GM19023 (cell line): ENCODE data around the gene SPATA2L.
A peak's percentile ranks its signal among the peaks of the same experiment; 100 is the strongest.
"Not testable (repeated sequence)": the region's sequence is repeated elsewhere in the genome, so short reads cannot be mapped to it uniquely, and the experiment has no call there.

Source experiments
- ATAC-seq: cut with Tn5 transposase; IDR thresholded peaks from one replicate; pipeline ENCODE4 v1.9.1; 2021; ENCODE audit warnings: mild to moderate bottlenecking, moderate library complexity; ENCODE audit not compliant: unreplicated experiment

Gene SPATA2L

DNA sequence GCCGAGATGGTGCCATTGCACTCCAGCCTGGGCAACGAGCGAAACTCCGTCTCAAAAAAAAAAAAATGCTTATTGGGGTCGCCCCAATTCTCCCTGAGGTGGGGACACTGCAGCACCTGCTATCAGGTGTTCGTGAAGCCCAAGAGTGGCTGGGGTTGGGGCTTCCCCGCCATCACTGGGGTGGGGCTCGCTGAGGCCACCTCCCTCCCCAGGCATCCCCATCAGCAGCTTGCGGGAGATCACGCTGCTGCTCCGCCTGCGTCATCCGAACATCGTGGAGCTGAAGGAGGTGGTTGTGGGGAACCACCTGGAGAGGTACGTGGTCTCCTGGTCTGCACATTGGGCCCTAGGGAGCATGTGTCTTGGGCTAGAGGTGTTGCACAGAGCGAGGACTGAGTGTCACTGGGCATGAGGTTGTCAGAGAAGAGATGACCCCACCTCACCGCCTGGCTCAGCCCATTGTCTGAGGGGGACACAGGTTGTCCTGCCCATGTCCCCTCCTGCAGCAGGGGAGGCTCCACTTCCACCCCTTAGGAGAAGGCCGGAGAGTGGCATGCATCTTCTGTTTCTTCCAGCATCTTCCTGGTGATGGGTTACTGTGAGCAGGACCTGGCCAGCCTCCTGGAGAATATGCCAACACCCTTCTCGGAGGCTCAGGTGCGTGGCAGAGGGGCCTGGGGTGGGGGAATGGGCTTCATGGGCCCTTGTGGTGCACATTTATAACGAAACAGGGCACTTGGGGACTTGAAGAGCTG, 10.1 kb downstream of the SPATA2L start:
- no peak for ATAC-seq

DNA sequence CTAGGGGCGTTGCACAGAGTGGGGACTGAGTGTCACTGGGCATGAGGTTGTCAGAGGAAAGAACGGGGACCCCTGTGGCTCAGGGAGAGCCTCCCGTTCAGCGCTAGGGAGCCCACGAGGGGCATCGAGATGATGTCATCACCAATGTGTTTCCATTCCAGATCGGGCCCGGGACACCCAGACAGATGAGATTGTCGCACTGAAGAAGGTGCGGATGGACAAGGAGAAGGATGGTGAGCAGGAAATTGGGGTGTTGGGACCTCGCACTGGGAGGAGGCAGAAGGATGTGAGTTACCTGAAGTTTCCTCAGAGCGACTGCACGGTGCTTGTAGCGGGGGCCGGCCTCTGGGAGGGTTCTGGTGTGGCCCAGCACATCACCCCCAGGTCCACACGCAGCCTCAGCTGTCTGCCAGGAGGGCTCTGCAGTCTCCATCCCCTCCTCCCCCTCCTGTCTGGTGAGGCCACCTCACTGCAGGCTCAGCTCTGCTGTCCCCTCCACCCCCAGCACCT, 11.1 kb downstream of the SPATA2L start:
- ATAC-seq, result no peak

- not testable (repeated sequence) for ATAC-seq
Measured at GRCh38 chr16:89689621-89690020, 11.9 kb downstream of the SPATA2L start.

GRCh38 chr16:89689142-89689541, 12.4 kb downstream of the SPATA2L start:
- no peak for ATAC-seq

- no peak for ATAC-seq
Measured at GRCh38 chr16:89688395-89688794, 13.1 kb downstream of the SPATA2L start.

DNA sequence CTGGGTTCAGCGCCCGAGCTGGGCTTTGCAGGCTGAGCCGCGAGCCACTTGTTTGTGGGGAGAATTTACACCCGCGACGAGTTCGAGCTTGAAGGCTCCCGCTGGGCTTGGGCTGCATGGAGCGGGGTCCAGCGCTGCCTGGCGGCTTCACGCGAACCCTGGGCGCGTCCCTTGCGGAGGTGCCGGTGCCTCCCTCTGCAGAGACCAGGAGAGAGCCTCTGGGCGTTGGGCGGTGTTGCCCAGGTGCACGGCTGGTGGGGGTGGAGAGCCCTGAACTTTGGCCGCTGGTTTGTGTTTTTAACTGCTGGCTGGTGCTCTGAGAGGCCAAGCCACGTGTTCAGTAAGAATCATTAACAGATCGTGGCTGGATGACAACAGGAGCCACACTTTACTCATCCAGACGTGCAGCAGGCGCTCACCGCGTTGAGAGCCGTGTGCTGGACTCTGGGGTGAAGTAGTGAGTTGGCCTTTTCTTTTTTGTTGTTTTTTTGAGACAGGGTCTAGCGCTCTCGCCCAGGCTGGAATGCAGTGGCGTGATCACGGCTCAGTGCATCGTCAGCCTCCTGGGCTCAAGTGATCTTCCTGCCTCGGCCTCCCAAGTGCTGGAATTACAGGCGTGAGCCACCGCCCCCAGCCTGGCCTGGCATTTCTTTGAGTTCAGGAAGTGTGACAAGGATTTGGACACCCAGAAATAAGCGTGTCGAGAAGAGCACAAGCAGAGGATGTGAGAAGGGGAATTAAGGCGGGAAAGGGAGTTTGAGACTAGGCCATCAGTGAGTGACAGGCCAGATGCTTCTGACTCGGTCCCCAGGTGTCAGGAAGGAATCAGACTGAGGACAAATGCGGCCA, 14.2 kb downstream of the SPATA2L start:
- peak; percentile 51 for ATAC-seq

GRCh38 chr16:89686520-89687091, 14.9 kb downstream of the SPATA2L start, which contains the start of gene CDK10:
TSS of gene CDK10 (plus strand) at chr16:89686689. CDS start at chr16:89686711, 22 bp downstream.
- ATAC-seq, result peak; percentile 70

- ATAC-seq, result no peak
Measured at GRCh38 chr16:89685916-89686315, 15.6 kb downstream of the SPATA2L start.

DNA sequence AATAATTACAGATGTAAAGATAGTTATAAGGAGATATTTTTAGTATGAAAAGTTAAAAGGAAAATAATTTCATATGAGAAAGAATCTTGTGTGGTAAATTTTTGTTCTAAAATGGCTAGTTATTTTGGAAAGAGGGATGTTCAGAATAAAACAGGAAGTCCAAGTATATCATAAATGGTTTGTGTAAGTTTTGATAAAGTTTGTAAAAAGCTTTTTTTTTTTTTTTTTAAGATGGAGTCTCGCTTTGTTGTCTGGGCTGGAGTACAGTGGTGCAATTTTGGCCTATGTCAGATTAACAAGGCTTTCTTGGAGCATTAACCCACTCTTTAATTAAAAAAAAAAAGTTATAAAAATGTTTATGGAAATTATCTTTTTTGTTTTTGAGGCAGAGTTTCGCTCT, 23.2 kb downstream of the SPATA2L start:
- ATAC-seq, result no peak

- no peak for ATAC-seq
Measured at GRCh38 chr16:89672177-89672941, 29.1 kb downstream of the SPATA2L start.

DNA sequence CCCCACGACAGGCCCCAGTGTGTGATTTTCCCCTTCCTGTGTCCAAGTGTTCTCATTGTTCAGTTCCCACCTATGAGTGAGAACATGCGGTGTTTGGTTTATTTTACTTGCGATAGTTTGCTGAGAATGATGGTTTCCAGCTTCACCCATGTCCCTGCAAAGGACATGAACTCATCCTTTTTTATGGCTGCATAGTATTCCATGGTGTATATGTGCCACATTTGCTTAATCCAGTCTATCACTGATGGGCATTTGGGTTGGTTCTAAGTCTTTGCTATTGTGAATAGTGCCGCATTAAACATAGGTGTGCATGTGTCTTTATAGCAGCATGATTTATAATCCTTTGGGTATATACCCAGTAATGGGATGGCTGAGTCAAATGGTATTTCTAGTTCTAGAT, 29.9 kb downstream of the SPATA2L start:
- ATAC-seq, result not testable (repeated sequence)

- ATAC-seq, result no peak
Measured at GRCh38 chr16:89670496-89671431, 30.7 kb downstream of the SPATA2L start.

- no peak for ATAC-seq
Measured at GRCh38 chr16:89669755-89670154, 31.8 kb downstream of the SPATA2L start.

DNA sequence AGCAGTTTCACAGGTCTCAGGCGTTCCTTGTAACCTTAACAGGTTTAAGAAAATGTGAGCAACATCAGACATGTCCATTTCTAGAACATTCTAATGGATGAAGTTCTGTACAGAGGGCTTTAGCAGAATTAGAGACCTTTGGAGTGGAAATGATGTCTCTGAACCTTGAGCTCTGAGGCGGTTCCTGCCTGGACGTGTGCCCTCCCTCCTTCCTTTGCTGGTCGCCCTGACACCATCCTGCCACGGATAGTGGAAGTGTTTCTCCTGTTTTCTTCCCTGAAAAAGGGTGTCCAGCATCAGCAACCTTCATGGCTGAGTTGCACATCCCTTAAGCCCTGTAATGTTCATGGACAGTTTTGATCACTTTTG, 32.7 kb downstream of the SPATA2L start:
- ATAC-seq, result no peak

DNA sequence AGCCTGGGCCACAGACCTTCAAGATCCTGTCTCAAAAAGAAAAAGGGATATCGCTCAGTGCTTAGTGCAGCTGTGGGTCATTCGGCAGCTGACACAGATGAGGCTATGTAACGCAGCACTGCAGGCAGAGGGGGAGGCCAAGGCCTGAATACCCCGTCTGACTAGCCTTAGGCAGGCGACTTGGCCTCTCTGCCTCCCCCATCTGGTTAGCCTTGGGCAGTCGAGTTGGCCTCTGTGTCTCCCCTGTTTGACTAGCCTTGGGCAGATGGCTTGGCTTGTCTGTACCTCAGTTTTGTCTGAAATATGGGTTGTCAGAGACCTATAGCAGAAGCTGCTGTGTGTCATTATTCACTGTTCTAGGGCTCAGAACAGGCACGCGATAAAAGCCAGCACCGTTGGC, 33.9 kb downstream of the SPATA2L start:
- no peak for ATAC-seq

DNA sequence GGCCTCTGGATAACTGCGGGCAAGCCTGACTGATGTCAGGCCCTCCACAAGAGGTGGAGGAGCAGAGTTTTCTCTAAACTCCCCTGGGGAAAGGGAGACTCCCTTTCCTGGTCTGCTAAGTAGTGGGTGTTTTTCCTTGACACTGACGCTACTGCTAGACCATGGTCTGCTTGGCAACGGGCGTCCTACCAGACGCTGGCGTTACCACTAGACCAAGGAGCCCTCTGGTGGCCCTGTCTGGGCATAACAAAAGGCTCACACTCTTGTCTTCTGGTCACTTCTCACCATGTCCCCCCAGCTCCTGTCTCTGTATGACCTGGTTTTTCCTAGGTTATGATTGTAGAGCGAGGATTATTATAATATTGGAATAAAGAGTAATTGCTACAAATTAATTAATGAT, 34.5 kb downstream of the SPATA2L start:
- ATAC-seq, result not testable (repeated sequence)

DNA sequence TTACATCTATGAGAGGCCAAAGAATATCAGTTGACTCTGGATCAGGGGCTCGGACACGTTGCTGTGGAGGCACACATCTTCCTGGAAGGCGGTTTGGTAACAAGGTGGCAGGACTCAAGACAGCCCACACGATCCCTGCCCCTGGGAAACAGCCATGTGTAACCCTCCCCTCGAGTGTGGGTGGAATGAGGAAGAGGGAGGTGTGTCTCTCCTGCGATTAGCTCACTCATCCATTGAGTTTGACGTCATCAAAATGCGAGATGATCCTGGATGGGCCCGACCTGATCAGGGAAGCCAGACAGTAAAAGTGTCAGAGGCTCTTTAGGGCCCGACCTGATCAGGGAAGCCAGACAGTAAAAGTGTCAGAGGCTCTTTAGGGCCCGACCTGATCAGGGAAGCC, 37.3 kb downstream of the SPATA2L start:
- ATAC-seq, result not testable (repeated sequence)

- ATAC-seq, result no peak
Measured at GRCh38 chr16:89661215-89661614, 40.3 kb downstream of the SPATA2L start.

DNA sequence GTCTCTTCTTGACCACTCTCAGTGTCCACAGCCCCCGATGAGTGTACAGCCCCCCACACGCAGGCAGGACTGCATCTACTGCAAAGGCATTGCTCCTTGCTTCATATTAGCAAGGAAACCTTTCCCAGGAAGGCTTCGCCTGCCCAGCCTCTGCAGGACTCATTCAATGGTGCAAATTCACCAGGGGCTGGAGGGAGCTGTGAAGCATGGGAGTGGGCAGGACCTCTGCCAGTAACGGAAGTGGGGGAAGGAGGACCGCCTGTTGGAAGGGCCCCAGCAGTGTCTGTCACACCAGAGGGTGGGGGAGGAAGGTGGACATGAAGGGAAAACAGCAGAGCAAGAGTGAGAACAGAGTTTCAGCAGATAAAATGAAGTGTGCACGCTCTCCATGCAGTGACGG, 41.4 kb downstream of the SPATA2L start:
- no peak for ATAC-seq
